ENCODE results near the gene CHI3L1. TPM values are rescaled to one million over a fixed set of nuclear protein-coding genes. Genes with fewer than 3 reads are reported as not detected.

Gene CHI3L1
- total RNA-seq, 4 donors from 2014 or later: 80.5 to 188 (median 107) TPM

DNA sequence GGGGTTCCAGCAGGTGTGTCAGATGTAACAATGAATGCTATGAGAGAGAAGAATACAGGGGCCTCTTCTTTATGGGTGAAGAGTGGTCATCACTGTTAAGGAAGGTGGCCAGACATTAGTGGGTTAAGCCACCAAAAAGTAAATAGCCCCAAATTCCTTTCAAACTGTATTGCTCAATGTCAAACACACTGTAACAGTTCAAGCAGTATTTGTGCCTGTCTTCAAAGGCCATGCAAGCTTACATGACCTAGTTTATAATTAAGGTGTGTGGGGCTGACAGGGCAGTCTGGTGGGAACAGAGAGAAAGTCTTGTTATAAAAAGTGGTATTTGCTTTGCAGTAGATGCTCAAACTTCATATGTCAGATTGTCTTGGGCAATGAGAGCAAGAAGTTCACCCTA, 24.5 kb upstream of the CHI3L1 start:
- TF ChIP-seq, protein P1, sequence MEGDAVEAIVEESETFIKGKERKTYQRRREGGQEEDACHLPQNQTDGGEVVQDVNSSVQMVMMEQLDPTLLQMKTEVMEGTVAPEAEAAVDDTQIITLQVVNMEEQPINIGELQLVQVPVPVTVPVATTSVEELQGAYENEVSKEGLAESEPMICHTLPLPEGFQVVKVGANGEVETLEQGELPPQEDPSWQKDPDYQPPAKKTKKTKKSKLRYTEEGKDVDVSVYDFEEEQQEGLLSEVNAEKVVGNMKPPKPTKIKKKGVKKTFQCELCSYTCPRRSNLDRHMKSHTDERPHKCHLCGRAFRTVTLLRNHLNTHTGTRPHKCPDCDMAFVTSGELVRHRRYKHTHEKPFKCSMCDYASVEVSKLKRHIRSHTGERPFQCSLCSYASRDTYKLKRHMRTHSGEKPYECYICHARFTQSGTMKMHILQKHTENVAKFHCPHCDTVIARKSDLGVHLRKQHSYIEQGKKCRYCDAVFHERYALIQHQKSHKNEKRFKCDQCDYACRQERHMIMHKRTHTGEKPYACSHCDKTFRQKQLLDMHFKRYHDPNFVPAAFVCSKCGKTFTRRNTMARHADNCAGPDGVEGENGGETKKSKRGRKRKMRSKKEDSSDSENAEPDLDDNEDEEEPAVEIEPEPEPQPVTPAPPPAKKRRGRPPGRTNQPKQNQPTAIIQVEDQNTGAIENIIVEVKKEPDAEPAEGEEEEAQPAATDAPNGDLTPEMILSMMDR (IDR thresholded peaks at IDR 0.05): no peak
- TF ChIP-seq POLR2A (IDR thresholded peaks at IDR 0.05): no peak
- intact Hi-C loops (cut with DNase I; ENCODE audit: low total_unique reads): no loop called here
- no peak for DNase-seq (ENCODE audit: low spot score in 2 of 2)
- H3K4me3 ChIP-seq (ENCODE audit: low read depth, poor library complexity, severe bottlenecking): no peak overlapping the region

DNA sequence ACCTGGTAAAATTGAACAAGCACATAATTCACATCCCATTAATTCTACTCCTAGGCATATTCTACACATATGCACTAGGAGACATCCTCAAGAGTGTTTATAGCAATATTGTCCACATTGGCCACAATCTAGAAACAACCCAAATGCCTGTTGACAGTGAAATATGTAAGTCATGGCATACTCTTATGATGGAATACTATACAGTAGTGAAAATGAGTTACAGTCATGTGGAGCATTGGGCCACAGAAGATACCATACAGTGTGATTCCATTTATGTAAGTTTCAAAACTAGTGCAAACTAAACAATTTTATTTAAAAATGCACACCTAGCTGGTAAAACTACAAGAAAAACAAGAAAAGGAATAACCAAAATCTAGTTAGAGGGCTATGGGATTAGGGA, 23.8 kb upstream of the CHI3L1 start:
- DNase-seq (ENCODE audit: low spot score in 2 of 2): no peak
- TF ChIP-seq POLR2A (IDR thresholded peaks at IDR 0.05): no peak
- TF ChIP-seq, protein P1 (IDR thresholded peaks at IDR 0.05): no peak
- no peak overlapping the region for H3K4me3 ChIP-seq (ENCODE audit: low read depth, poor library complexity, severe bottlenecking)
- intact Hi-C loops (cut with DNase I; ENCODE audit: low total_unique reads): no loop called here

DNA sequence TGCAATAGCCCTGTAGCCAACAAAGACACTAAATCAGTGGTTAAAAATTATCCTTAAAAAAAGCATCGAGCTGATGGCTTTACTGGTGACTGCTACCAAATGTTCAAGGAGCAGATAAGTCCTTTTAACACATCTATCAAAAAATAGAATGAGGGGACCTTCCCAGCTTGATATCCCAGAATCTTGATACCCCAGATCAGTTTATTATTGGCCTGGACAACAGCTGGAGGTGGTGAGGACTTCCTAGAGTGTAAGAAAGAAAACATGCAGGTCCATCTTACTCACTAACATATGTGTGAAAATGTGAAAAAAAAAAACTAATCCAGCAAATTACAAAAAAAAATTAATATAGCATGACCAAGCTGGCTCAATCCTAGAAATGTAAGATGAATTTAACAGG, 21.7 kb upstream of the CHI3L1 start:
- 90 to 94% methylated on average over 1 of the region's 1 CpG for WGBS, 2 donors
- no peak overlapping the region for H3K4me3 ChIP-seq (ENCODE audit: low read depth, poor library complexity, severe bottlenecking)
- TF ChIP-seq, protein P1 (IDR thresholded peaks at IDR 0.05): no peak
- no peak for TF ChIP-seq POLR2A (IDR thresholded peaks at IDR 0.05)
- intact Hi-C loops (cut with DNase I; ENCODE audit: low total_unique reads): no loop called here
- DNase-seq (ENCODE audit: low spot score in 2 of 2): no peak

DNA sequence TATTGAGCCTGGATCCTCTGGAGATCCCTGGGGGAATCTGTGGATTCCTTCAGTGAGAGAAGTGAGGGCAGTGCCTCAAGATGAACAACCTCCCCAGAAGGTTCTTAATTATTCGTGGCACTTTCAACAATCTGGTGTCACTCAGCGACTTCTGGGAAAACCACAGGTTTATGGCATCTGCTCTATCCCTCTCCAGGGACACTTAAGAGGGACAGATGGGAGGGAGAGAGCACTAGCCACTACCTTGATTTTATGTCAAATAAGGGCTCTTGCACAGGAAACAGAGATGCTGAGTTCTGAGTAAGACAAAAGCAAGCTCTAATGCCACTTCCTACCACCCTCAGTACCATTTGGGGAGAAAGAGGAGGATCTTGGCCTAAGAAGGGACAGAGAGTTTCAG, 21.2 kb upstream of the CHI3L1 start:
- DNase-seq (ENCODE audit: low spot score in 2 of 2): no peak
- no peak overlapping the region for H3K4me3 ChIP-seq (ENCODE audit: low read depth, poor library complexity, severe bottlenecking)
- 73 to 74% methylated on average over 2 of the region's 2 CpGs for WGBS, 2 donors
- intact Hi-C loops (cut with DNase I; ENCODE audit: low total_unique reads): no loop called here
- TF ChIP-seq, protein P1 (IDR thresholded peaks at IDR 0.05): no peak
- TF ChIP-seq POLR2A (IDR thresholded peaks at IDR 0.05): no peak

DNA sequence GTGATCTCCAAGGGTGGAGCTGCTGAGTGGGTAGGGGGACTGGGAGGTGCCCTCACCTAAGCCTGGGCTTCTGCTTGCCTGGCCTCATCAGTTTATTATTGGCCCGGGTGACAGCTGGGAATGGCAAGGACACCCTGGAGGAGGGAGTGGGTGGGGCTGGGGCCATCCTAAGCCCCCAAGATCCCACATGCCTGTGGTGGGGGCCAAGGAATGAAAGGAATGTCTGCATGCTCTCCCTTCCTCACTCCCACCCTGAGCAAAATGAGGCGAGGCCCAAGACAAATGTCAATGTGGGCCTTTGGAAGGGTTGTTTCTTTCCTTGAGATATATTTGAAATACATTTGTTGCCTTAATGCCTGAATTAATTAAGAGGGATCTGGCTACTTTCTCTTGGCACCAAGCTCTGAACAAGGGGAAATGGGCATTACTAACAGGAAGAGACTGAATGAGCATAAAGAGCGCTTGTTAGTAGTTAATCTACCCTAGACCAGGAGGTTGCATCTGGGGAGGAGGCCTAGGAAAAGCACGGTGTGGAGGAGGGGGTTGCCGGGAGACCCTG, 19.7 kb upstream of the CHI3L1 start:
- WGBS, 2 donors: 79 to 82% methylated on average over 5 of the region's 5 CpGs
- no peak for TF ChIP-seq POLR2A (IDR thresholded peaks at IDR 0.05)
- TF ChIP-seq, protein P1 (IDR thresholded peaks at IDR 0.05): no peak
- intact Hi-C loops (cut with DNase I; ENCODE audit: low total_unique reads): no loop called here
- no peak overlapping the region for H3K4me3 ChIP-seq (ENCODE audit: low read depth, poor library complexity, severe bottlenecking)
- DNase-seq (ENCODE audit: low spot score in 2 of 2): peak in 1 of 2 donors; percentile 46

DNA sequence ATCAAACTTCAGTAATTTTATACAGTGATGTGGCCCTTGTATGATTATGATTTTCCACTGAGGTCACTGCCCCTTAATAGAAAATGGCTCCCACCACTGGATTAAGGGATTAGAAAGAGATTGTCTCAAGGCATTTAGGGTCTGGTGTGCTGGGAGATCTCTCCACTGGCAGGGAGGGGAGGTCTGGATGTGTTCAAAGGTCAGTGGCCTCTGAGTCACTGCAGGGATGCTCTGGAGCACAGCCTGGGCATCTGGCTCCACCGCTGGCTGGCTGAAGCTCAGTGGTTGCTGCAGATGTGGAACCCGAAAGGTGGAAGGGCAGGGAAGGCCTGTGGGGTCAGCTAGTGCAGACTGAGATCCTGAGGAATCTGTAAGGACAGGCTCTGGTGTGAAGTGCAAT, 18.3 kb upstream of the CHI3L1 start:
- no peak overlapping the region for H3K4me3 ChIP-seq (ENCODE audit: low read depth, poor library complexity, severe bottlenecking)
- WGBS, 2 donors: 68 to 77% methylated on average over 2 of the region's 2 CpGs
- peak in 1 of 2 donors; percentile 32 for DNase-seq (ENCODE audit: low spot score in 2 of 2)
- TF ChIP-seq, protein P1 (IDR thresholded peaks at IDR 0.05): no peak
- TF ChIP-seq POLR2A (IDR thresholded peaks at IDR 0.05): no peak
- intact Hi-C loops (cut with DNase I; ENCODE audit: low total_unique reads): no loop called here
